ENCODE measurements around the gene DNAH8.
A peak's percentile ranks its signal among the peaks of the same experiment; 100 is the strongest.

Gene DNAH8

GRCh38 chr6:39004801-39005200, 289.7 kb downstream of the DNAH8 start:
- no peak for DNase-seq (ENCODE audit: low read depth)
- TF ChIP-seq CTCF (IDR thresholded peaks at IDR 0.05; ENCODE audit: control insufficient read depth, extremely low read depth, insufficient read depth): no peak
- H3K4me3 ChIP-seq (ENCODE audit: low read depth, low read length): no peak overlapping the region

GRCh38 chr6:39005774-39006173, 290.7 kb downstream of the DNAH8 start:
- peak; percentile 63 for DNase-seq (ENCODE audit: low read depth)
- no peak overlapping the region for H3K4me3 ChIP-seq (ENCODE audit: low read depth, low read length)
- no peak for TF ChIP-seq CTCF (IDR thresholded peaks at IDR 0.05; ENCODE audit: control insufficient read depth, extremely low read depth, insufficient read depth)

- no peak for DNase-seq (ENCODE audit: low read depth)
- no peak for TF ChIP-seq CTCF (IDR thresholded peaks at IDR 0.05; ENCODE audit: control insufficient read depth, extremely low read depth, insufficient read depth)
- no peak overlapping the region for H3K4me3 ChIP-seq (ENCODE audit: low read depth, low read length)
Observed at GRCh38 chr6:39007575-39007974, 292.5 kb downstream of the DNAH8 start.

- TF ChIP-seq CTCF (IDR thresholded peaks at IDR 0.05; ENCODE audit: control insufficient read depth, extremely low read depth, insufficient read depth): no peak
- DNase-seq (ENCODE audit: low read depth): peak; percentile 14
Observed at GRCh38 chr6:39008737-39009136, 293.6 kb downstream of the DNAH8 start.

GRCh38 chr6:39009476-39009875, 294.4 kb downstream of the DNAH8 start:
- H3K4me3 ChIP-seq (ENCODE audit: low read depth, low read length): no peak overlapping the region
- peak; percentile 59 for DNase-seq (ENCODE audit: low read depth)
- no peak for TF ChIP-seq CTCF (IDR thresholded peaks at IDR 0.05; ENCODE audit: control insufficient read depth, extremely low read depth, insufficient read depth)

More at GRCh38 chr6:39008737-39009136, 293.6 kb downstream of the DNAH8 start:
- no peak overlapping the region for H3K4me3 ChIP-seq (ENCODE audit: low read depth, low read length)

- no peak for TF ChIP-seq CTCF (IDR thresholded peaks at IDR 0.05; ENCODE audit: control insufficient read depth, extremely low read depth, insufficient read depth)
- H3K4me3 ChIP-seq (ENCODE audit: low read depth, low read length): no peak overlapping the region
- DNase-seq (ENCODE audit: low read depth): no peak
Observed at GRCh38 chr6:39016839-39017546, 301.9 kb downstream of the DNAH8 start.

- H3K4me3 ChIP-seq (ENCODE audit: low read depth, low read length): no peak overlapping the region
- TF ChIP-seq CTCF (IDR thresholded peaks at IDR 0.05; ENCODE audit: control insufficient read depth, extremely low read depth, insufficient read depth): no peak
Observed at GRCh38 chr6:39017547-39017880, 302.4 kb downstream of the DNAH8 start.

More at GRCh38 chr6:39017547-39017880, 302.4 kb downstream of the DNAH8 start:
- no peak for DNase-seq (ENCODE audit: low read depth)

Measured in LNCaP clone FGC (cell line).